Endothelial cell of umbilical vein (primary cell): Measurements from ENCODE around the gene ZNF319.

ENCODE experiments used
- POLR2A ChIP-seq: IDR thresholded peaks from 2 replicates; pipeline ENCODE4 v1.6.1; 2012; ENCODE audit warnings: low read depth, mild to moderate bottlenecking, control low read depth, low read length
- TF ChIP-seq, protein P1 (sequence below), 2 donors: IDR thresholded peaks; 1 replicate in 1 of 2; 2 replicates in 1 of 2; pipeline ENCODE4 v1.5.1; 2011; ENCODE audit warnings: low read length in 2 of 2, mild to moderate bottlenecking in 2 of 2, moderate library complexity in 2 of 2, control low read depth in 1 of 2, inconsistent platforms in 1 of 2, low read depth in 1 of 2; ENCODE audit not compliant: insufficient read depth in 1 of 2; ENCODE audit errors: extremely low read depth in 1 of 2

DNA sequence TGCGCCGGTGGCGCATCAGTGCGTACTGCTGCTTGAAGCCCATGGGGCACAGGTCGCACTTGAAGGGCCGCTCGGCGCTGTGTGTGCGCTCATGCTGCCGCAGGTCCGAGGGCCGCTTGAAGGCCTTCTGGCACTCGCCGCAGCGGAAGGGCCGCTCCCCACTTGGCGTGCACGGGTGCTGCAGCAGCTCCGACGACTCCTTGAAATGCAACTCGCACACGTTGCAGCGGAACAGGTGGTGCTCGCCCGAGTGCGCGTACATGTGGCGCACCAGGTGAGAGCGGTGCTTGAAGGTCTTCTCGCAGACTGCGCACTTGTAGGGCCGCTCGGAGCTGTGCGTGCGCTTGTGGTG, 3.3 kb downstream of the ZNF319 start:
- no peak for TF ChIP-seq POLR2A
- TF ChIP-seq, protein P1, sequence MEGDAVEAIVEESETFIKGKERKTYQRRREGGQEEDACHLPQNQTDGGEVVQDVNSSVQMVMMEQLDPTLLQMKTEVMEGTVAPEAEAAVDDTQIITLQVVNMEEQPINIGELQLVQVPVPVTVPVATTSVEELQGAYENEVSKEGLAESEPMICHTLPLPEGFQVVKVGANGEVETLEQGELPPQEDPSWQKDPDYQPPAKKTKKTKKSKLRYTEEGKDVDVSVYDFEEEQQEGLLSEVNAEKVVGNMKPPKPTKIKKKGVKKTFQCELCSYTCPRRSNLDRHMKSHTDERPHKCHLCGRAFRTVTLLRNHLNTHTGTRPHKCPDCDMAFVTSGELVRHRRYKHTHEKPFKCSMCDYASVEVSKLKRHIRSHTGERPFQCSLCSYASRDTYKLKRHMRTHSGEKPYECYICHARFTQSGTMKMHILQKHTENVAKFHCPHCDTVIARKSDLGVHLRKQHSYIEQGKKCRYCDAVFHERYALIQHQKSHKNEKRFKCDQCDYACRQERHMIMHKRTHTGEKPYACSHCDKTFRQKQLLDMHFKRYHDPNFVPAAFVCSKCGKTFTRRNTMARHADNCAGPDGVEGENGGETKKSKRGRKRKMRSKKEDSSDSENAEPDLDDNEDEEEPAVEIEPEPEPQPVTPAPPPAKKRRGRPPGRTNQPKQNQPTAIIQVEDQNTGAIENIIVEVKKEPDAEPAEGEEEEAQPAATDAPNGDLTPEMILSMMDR (IDR thresholded peaks at IDR 0.05; ENCODE audit: extremely low read depth in 1 of 2, insufficient read depth in 1 of 2, low read depth in 1 of 2, low read length in 2 of 2), result no peak
